Measurements from ENCODE around the gene CCDC50. TPM values are rescaled to one million over a fixed set of nuclear protein-coding genes. Genes with fewer than 3 reads are reported as not detected.

CCDC50 gene
- total and polyA plus RNA-seq, 5 donors: 22.5 to 67.5 (median 50.5) TPM

- H3K27ac ChIP-seq (ENCODE audit: low read length): no peak overlapping the region
- no peaks in the 10 kb centered on the region for H3K4me1 ChIP-seq (ENCODE audit: control insufficient read depth, insufficient read depth, low read length)
- WGBS: 91% methylated on average over 3 of the region's 3 CpGs
- no peaks in the 10 kb centered on the region for H3K27me3 ChIP-seq (ENCODE audit: control insufficient read depth, insufficient read depth)
- H3K4me3 ChIP-seq (ENCODE audit: low read length): no peak overlapping the region
- intact Hi-C loops (cut with DNase I): loop anchor here in 2 of 4 donors (10.0 kb wide), 2 partner anchors 145 to 155 kb away; no protein-coding TSS in a partner anchor
- DNase-seq (no peak), ATAC-seq (no peak)
- H3K9me3 ChIP-seq (ENCODE audit: control insufficient read depth, low read length): no peaks in the 10 kb centered on the region
These were observed 70.7 kb downstream of the CCDC50 start for GRCh38 chr3:191399918-191400317.

GRCh38 chr3:191401775-191402357, 72.7 kb downstream of the CCDC50 start:
- H3K27ac ChIP-seq (ENCODE audit: low read length): no peak overlapping the region
- no peaks in the 10 kb centered on the region for H3K27me3 ChIP-seq (ENCODE audit: control insufficient read depth, insufficient read depth)
- H3K9me3 ChIP-seq (ENCODE audit: control insufficient read depth, low read length): no peaks in the 10 kb centered on the region
- DNase-seq (no peak), ATAC-seq (no peak)
- intact Hi-C loops (cut with DNase I): no loop called here
- H3K4me3 ChIP-seq (ENCODE audit: low read length): no peak overlapping the region
- H3K4me1 ChIP-seq (ENCODE audit: control insufficient read depth, insufficient read depth, low read length): no peaks in the 10 kb centered on the region
- 88% methylated on average over 12 of the region's 12 CpGs for WGBS

GRCh38 chr3:191409791-191410359, 80.7 kb downstream of the CCDC50 start:
- intact Hi-C loops (cut with DNase I): loop anchor here in 1 of 4 donors (10.0 kb wide), 1 partner anchor 1025 kb away; no protein-coding TSS in a partner anchor
- Histone ChIP-seq H3K9me3 (ENCODE audit: control insufficient read depth, low read length) (no peaks in the 10 kb centered on the region), H3K4me1 (ENCODE audit: control insufficient read depth, insufficient read depth, low read length) (no peaks in the 10 kb centered on the region), H3K27ac (ENCODE audit: low read length) (no peak overlapping the region), H3K4me3 (ENCODE audit: low read length) (no peak overlapping the region), H3K27me3 (ENCODE audit: control insufficient read depth, insufficient read depth) (no peaks in the 10 kb centered on the region)
- WGBS: 96% methylated on average over 3 of the region's 3 CpGs
- DNase-seq (no peak), ATAC-seq (no peak)

GRCh38 chr3:191412759-191413158, 83.6 kb downstream of the CCDC50 start:
- ATAC-seq: no peak

GRCh38 chr3:191414286-191414685, 85.1 kb downstream of the CCDC50 start:
- no peaks in the 10 kb centered on the region for H3K27me3 ChIP-seq (ENCODE audit: control insufficient read depth, insufficient read depth)
- DNase-seq: no peak
- no peaks in the 10 kb centered on the region for H3K9me3 ChIP-seq (ENCODE audit: control insufficient read depth, low read length)
- ATAC-seq: no peak
- WGBS: 29% methylated on average over 2 of the region's 2 CpGs
- intact Hi-C loops (cut with DNase I): loop anchor here in 1 of 4 donors (10.0 kb wide), 1 partner anchor 1021 kb away; no protein-coding TSS in a partner anchor
- H3K27ac ChIP-seq (ENCODE audit: low read length): no peak overlapping the region
- no peak overlapping the region for H3K4me3 ChIP-seq (ENCODE audit: low read length)
- H3K4me1 ChIP-seq (ENCODE audit: control insufficient read depth, insufficient read depth, low read length): no peaks in the 10 kb centered on the region

More at GRCh38 chr3:191412759-191413158, 83.6 kb downstream of the CCDC50 start:
- Histone ChIP-seq H3K4me3 (ENCODE audit: low read length) (no peak overlapping the region), H3K27me3 (ENCODE audit: control insufficient read depth, insufficient read depth) (no peaks in the 10 kb centered on the region), H3K9me3 (ENCODE audit: control insufficient read depth, low read length) (no peaks in the 10 kb centered on the region), H3K4me1 (ENCODE audit: control insufficient read depth, insufficient read depth, low read length) (no peaks in the 10 kb centered on the region), H3K27ac (ENCODE audit: low read length) (no peak overlapping the region)
- intact Hi-C loops (cut with DNase I): loop anchor here in 1 of 4 donors (10.0 kb wide), 1 partner anchor 1022 kb away; no protein-coding TSS in a partner anchor
- no peak for DNase-seq
- WGBS: 63% methylated on average over 1 of the region's 1 CpG

- no peak overlapping the region for H3K27ac ChIP-seq (ENCODE audit: low read length)
- intact Hi-C loops (cut with DNase I): loop anchor here in 3 of 4 donors (5.0 to 10.0 kb wide), 2 partner anchors 1020 to 1028 kb away; no protein-coding TSS in a partner anchor
- no peak overlapping the region for H3K4me3 ChIP-seq (ENCODE audit: low read length)
- DNase-seq (no peak), ATAC-seq (no peak)
- no peaks in the 10 kb centered on the region for H3K27me3 ChIP-seq (ENCODE audit: control insufficient read depth, insufficient read depth)
- no peaks in the 10 kb centered on the region for H3K9me3 ChIP-seq (ENCODE audit: control insufficient read depth, low read length)
- 92% methylated on average over 1 of the region's 1 CpG for WGBS
- no peaks in the 10 kb centered on the region for H3K4me1 ChIP-seq (ENCODE audit: control insufficient read depth, insufficient read depth, low read length)
These were observed 85.5 kb downstream of the CCDC50 start for GRCh38 chr3:191414732-191415131.

GRCh38 chr3:191415566-191415965, 86.4 kb downstream of the CCDC50 start:
- no peaks in the 10 kb centered on the region for H3K4me1 ChIP-seq (ENCODE audit: control insufficient read depth, insufficient read depth, low read length)
- no peaks in the 10 kb centered on the region for H3K27me3 ChIP-seq (ENCODE audit: control insufficient read depth, insufficient read depth)
- no peak overlapping the region for H3K4me3 ChIP-seq (ENCODE audit: low read length)
- intact Hi-C loops (cut with DNase I): loop anchor here in 3 of 4 donors (5.0 to 10.0 kb wide), 2 partner anchors 1019 to 1027 kb away; no protein-coding TSS in a partner anchor
- ATAC-seq (no peak), DNase-seq (no peak)
- no peak overlapping the region for H3K27ac ChIP-seq (ENCODE audit: low read length)
- no peaks in the 10 kb centered on the region for H3K9me3 ChIP-seq (ENCODE audit: control insufficient read depth, low read length)
- 89% methylated on average over 9 of the region's 9 CpGs for WGBS

- Histone ChIP-seq H3K4me1 (ENCODE audit: control insufficient read depth, insufficient read depth, low read length) (no peaks in the 10 kb centered on the region), H3K9me3 (ENCODE audit: control insufficient read depth, low read length) (no peaks in the 10 kb centered on the region), H3K27me3 (ENCODE audit: control insufficient read depth, insufficient read depth) (no peaks in the 10 kb centered on the region), H3K27ac (ENCODE audit: low read length) (no peak overlapping the region), H3K4me3 (ENCODE audit: low read length) (no peak overlapping the region)
- WGBS: 74% methylated on average over 6 of the region's 6 CpGs
- ATAC-seq: no peak
- no peak for DNase-seq
- intact Hi-C loops (cut with DNase I): loop anchor here in 3 of 4 donors (5.0 to 10.0 kb wide), 2 partner anchors 1017 to 1025 kb away; no protein-coding TSS in a partner anchor
These were observed 88.2 kb downstream of the CCDC50 start for GRCh38 chr3:191417457-191417729.

GRCh38 chr3:191420771-191421170, 91.6 kb downstream of the CCDC50 start:
- Histone ChIP-seq H3K9me3 (ENCODE audit: control insufficient read depth, low read length) (no peaks in the 10 kb centered on the region), H3K27me3 (ENCODE audit: control insufficient read depth, insufficient read depth) (no peaks in the 10 kb centered on the region), H3K27ac (ENCODE audit: low read length) (no peak overlapping the region), H3K4me1 (ENCODE audit: control insufficient read depth, insufficient read depth, low read length) (no peaks in the 10 kb centered on the region), H3K4me3 (ENCODE audit: low read length) (no peak overlapping the region)
- 97% methylated on average over 2 of the region's 2 CpGs for WGBS
- ATAC-seq (no peak), DNase-seq (no peak)
- intact Hi-C loops (cut with DNase I): no loop called here

- intact Hi-C loops (cut with DNase I): no loop called here
- DNase-seq: no peak
- H3K4me1 ChIP-seq (ENCODE audit: control insufficient read depth, insufficient read depth, low read length): no peaks in the 10 kb centered on the region
- 38% methylated on average over 3 of the region's 3 CpGs for WGBS
- no peak overlapping the region for H3K27ac ChIP-seq (ENCODE audit: low read length)
- H3K27me3 ChIP-seq (ENCODE audit: control insufficient read depth, insufficient read depth): no peaks in the 10 kb centered on the region
- no peak overlapping the region for H3K4me3 ChIP-seq (ENCODE audit: low read length)
- H3K9me3 ChIP-seq (ENCODE audit: control insufficient read depth, low read length): no peaks in the 10 kb centered on the region
- no peak for ATAC-seq
These were observed 95.7 kb downstream of the CCDC50 start for GRCh38 chr3:191424881-191425280.

GRCh38 chr3:191425322-191425734, 96.1 kb downstream of the CCDC50 start:
- intact Hi-C loops (cut with DNase I): no loop called here

More at GRCh38 chr3:191425322-191425734, 96.1 kb downstream of the CCDC50 start:
- Histone ChIP-seq H3K4me1 (ENCODE audit: control insufficient read depth, insufficient read depth, low read length) (no peaks in the 10 kb centered on the region), H3K27ac (ENCODE audit: low read length) (no peak overlapping the region), H3K27me3 (ENCODE audit: control insufficient read depth, insufficient read depth) (no peaks in the 10 kb centered on the region), H3K9me3 (ENCODE audit: control insufficient read depth, low read length) (no peaks in the 10 kb centered on the region), H3K4me3 (ENCODE audit: low read length) (no peak overlapping the region)
- no peak for ATAC-seq
- no peak for DNase-seq
- WGBS: 65% methylated on average over 11 of the region's 11 CpGs

Measured in right cardiac atrium (tissue), 5 donors.